Activated T-helper 1 cell treated with Interleukin-2 at 50 U/mL for 16 hours (primary cell): ENCODE measurements around the gene MAP3K21.
A peak's percentile ranks its signal among the peaks of the same experiment; 100 is the strongest.

Source experiments
- DNase-seq: peaks from one replicate; pipeline ENCODE4 v3.0.0-alpha.2; 2020; ENCODE audit warnings: low read depth

The MAP3K21 gene

GRCh38 chr1:233326319-233326718, 1.2 kb upstream of the MAP3K21 start:
- DNase-seq = no peak

DNA sequence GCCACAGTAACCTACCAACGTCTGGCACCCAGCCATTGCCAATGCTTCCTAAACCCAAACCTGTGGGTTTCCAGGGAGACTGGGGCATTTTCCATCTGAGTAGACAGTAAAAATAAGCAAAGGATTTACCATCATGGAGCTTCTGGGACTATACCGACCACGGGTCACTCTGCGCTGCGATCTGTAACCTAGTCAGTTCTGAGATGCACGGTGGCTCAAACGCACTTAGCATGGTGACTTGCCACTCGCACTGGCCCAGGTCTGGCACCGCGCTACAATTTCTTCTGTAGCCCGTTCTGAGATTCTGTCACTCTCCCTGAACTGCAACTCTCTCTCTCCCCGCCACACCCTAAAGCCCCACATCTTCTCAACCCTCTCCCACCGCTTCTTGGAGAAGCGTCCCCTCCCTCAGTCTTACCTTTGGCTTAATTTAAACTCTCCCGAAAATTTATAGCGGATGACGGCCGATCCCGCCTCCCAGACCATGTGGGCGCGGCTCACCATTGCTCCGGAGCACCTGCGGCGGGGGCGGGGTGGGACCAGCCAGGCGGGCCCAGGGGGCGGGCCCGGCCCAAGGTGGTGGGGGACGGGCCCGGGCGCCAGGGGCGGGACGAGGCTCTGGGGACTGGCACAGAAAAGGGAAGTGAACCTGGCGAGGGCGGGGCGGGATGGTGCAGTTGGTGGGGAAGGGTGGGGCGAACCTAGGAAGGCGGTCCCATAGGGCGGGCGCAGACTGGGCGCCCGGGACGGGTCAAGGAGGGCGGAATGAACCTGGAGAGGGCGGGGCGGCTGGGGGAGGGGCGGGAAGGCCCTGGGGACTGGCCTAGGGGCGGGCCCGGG, 493 bp upstream of the MAP3K21 start:
- peak; percentile 83 for DNase-seq

DNA sequence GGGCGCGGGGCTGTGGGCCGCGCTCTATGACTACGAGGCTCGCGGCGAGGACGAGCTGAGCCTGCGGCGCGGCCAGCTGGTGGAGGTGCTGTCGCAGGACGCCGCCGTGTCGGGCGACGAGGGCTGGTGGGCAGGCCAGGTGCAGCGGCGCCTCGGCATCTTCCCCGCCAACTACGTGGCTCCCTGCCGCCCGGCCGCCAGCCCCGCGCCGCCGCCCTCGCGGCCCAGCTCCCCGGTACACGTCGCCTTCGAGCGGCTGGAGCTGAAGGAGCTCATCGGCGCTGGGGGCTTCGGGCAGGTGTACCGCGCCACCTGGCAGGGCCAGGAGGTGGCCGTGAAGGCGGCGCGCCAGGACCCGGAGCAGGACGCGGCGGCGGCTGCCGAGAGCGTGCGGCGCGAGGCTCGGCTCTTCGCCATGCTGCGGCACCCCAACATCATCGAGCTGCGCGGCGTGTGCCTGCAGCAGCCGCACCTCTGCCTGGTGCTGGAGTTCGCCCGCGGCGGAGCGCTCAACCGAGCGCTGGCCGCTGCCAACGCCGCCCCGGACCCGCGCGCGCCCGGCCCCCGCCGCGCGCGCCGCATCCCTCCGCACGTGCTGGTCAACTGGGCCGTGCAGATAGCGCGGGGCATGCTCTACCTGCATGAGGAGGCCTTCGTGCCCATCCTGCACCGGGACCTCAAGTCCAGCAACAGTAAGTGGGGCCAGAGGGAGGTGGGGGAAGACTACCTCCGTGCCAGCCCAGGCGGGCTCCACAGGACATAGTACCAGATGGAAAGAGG, 808 bp downstream of the MAP3K21 start:
- DNase-seq = peak; percentile 7

DNA sequence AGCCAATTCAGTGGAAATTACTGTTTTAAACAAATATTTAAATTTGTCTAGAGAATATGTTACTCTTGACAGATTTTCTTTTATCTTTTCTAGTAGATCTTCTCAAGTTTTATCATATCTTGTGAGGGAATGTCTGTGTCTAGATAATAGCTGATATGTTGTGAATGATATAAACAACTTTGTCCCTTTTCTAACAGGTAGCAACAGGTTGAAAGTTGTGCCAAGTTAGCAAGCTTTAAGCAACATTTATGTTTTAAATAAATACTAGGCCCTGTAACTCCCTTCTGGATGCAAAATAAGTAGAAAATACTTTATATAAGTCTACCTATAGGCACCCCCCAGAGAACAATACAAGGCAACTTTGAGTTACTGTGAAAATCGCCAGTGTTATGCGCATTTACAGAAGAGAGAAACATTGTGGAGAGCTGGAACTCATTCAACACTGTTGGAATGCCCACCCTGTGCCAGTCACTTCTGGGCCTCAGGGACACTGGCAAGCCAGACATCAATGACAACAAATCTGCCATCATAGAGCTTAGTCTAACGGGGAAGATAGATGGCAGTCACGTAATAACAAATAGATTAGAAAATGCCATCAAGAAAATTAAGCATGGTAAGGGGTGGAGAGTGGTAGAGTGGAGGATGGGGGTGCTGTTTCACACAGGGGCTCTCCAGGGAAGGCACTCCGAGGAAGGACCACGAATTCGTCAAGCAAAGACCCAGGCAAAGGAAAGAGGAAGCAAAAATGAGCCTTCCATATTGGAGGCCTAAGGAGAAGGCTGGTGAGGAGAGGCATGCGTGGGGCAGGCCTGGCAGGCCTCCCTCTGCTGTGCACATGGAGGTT, 4.4 kb downstream of the MAP3K21 start:
- DNase-seq = no peak

DNA sequence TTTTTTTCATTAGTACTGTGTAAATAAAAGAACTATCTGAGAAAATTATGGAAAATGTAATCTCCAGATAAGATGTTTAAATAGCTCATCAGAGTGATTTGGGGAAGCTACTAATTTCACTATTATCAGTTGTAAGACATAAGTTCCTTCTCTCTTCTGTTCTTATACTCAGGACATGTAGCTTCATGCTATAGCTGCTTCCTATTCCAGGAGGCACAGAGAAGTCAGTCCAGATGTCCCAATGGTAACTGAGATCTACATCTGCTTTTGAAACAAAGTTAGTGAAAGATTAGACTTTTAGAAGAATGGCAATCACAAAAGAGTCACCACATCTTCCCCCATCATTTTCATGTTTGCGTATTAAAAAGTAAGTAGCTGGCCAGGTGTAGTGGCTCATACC, 5.6 kb downstream of the MAP3K21 start:
- no peak for DNase-seq

DNA sequence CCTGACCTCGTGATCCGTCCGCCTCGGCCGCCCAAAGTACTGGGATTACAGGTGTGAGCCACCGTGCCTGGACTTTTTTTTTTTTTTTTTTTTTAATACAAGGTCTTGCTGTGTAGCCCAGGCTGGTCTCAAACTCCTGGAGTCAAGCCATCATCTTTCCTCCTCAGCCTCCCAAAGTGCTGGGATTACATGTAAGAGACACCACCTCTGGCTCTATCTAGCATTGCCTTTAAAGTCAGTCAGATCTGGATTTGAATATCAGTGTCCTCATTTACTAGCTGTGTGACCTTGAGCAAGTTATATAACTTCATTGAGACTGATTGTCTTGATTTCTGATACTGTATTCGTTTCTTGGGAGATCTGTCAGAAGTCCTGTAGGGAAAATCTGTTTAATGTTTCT, 6.6 kb downstream of the MAP3K21 start:
- DNase-seq = no peak

GRCh38 chr1:233336554-233337456, 9.3 kb downstream of the MAP3K21 start:
- DNase-seq = no peak

- DNase-seq = no peak
Observed at GRCh38 chr1:233337505-233337904, 10.0 kb downstream of the MAP3K21 start.

- no peak for DNase-seq
Observed at GRCh38 chr1:233338102-233338501, 10.6 kb downstream of the MAP3K21 start.

- DNase-seq = no peak
Observed at GRCh38 chr1:233340031-233340555, 12.6 kb downstream of the MAP3K21 start.

- no peak for DNase-seq
Observed at GRCh38 chr1:233340966-233341516, 13.5 kb downstream of the MAP3K21 start.

GRCh38 chr1:233342086-233342485, 14.6 kb downstream of the MAP3K21 start:
- DNase-seq = no peak

DNA sequence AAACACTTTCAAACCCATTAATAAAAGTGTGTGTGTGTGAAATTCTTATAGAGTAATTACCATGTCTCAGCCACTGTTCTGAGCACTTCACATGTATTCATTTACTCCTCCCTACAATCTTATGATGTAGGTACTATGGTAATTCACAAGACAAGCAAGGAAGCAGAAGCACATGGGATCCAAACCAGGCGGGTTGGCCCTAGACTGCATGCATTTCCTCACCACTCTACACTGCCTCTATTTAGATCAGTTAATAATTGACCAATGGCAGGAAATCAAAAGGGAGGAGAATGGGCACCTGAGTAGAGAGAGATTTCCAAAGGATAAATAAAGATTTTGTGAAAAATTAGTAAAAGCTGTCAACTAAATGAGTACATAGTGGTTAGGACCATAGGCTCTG, 15.7 kb downstream of the MAP3K21 start:
- DNase-seq = no peak

DNA sequence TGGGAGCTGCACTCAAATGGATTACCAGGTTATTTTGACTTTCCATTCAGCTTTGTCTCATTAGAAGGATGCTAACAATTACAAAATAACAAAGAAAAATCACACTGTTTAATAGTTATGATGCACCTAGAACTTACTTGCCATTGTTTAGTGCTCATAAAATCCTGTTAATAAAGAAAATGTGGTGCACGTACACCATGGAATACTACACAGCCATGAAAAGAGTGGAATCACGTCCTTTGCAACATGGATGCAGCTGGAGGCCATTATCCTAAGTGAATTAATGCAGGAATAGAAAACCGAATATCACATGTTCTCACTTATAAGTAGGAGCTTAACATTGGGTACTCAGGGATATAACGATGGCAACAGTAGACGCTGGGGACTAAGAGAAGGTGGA, 19.8 kb downstream of the MAP3K21 start:
- DNase-seq = no peak

DNA sequence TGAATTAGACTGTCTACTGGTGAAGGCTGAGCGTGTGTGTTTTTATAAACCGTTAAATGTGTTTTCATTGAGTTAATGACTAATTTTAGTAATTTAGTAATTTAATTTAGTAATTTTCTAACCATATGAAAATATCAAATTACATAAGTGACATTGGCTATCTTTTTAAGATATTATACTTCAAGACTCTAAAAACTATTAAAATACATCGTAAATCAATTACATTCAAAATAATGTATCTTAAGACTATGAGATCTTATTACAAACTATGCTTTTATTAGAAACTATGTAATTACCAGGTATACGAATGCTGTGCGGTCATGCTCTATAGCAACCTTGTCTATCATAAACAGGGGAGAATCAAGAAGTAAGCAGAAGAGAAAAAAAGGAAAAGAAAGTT, 21.6 kb downstream of the MAP3K21 start:
- DNase-seq = no peak

GRCh38 chr1:233354983-233355382, 27.5 kb downstream of the MAP3K21 start:
- no peak for DNase-seq

DNA sequence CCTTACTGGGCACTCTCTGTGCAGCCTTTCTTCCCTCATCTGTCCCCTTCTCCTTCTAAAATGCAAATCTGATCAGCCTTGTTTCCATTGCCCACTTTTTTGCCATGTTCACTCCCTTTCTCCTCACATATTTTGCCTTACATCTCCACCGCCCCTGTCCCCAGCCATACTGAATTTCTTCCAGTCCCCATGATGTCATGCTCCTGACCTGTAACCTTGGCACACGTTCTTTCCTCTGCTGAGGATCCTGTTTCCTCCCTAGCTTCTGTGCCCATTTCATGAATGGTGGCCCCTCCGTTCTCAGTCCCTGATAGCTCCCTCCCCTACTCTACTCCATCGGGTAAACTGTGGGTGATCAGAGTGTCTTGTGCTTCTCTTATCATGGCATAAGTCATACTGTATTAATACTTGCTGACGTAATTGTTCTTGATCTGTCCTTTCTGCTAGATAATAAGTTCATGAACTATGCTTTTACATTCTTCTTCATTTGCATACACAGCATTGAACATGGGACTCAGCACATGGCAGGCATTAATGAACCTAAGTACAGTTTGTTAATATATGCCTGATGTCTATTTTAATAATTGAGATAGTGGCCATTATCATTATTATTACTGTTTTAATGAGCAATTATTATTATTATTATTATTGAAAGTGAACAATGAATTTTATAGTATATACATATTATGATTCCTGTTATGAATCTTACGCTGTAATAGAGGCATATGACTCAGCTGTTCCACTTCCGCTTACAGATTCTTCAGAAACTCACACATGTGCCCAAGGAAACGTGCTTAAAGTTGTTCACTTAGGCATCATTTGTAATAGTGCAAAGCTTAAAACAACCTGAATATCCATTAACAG, 28.5 kb downstream of the MAP3K21 start:
- DNase-seq = no peak

DNA sequence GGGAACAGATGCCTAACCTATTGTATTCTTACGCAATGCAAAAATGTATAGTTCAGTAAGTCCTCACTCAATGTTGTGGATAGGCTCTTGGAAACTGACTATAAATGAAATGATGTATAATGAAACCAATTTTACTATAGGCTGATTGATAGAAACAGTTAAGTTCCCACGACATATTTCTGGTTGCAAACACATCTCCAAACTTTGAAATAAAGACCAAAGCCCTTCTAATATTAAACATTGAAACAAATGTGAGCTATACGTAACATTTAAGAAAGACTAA, 29.1 kb downstream of the MAP3K21 start:
- DNase-seq = no peak

DNA sequence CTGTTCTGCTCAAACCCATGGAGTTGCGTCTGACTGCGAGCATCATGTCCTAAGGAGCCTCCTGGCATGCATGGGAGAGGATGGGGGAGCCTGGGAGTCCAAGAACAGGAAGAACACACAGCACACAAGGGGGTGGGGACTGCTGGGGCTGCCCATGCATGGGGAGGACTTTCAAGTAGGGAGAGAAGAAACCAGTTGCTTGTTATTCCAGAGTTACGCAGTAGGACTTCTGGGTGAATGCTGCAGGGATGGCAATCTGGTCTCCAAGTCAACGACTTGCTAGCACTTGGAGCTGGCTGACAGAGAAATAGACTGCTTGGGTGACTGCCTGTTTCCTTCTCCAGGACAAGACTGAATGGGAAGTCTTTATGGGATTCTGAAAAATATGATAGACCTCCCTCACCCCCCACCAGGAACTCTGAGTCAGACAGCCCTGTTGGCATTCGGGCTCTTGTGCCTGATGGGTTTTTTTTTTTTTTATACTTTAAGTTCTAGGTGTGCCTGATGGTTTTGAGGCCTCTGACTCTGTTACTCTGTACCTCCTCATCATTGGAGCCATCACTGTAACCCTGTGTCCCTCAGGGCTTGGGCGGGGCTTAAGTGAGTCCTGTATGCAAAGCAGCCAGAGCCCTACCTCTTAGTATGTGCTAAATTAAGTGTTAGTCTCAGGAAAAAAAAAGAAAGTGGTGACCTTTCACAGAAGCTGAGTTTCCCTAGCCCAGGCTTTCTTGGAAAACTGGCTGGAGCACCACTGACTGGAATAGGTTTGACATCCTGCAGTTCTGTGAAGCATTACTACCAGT, 30.3 kb downstream of the MAP3K21 start:
- DNase-seq = no peak
